OCI-LY1 (cell line): ENCODE measurements around the gene ANKRD55.

ENCODE experiments used
- CTCF ChIP-seq: fragments of 200-600 bp; sonication (generic), shearing (Covaris generic); IDR thresholded peaks from 2 replicates; pipeline ENCODE4 v1.5.1; 2017; ENCODE audit warnings: mild to moderate bottlenecking, antibody characterized with exemption, low read length, moderate library complexity, mixed read lengths
- EZH2 ChIP-seq: fragments of 200-600 bp; sonication (generic), shearing (Covaris generic); IDR thresholded peaks from 2 replicates; pipeline ENCODE4 v1.8.0; 2017; ENCODE audit warnings: borderline replicate concordance, mixed run types, mild to moderate bottlenecking, antibody characterized with exemption, low read length, moderate library complexity, mixed read lengths

- TF ChIP-seq CTCF (no peak), EZH2 (no peak)
Observed at GRCh38 chr5:56176155-56176798, 56.9 kb downstream of the ANKRD55 start.
